Measurements from ENCODE around the gene NPSR1. TPM values are rescaled to one million over a fixed set of nuclear protein-coding genes. Genes with fewer than 3 reads are reported as not detected.
"Not testable (repeated sequence)": the region's sequence is repeated elsewhere in the genome, so short reads cannot be mapped to it uniquely, and the experiment has no call there.

Gene NPSR1
- total and polyA plus RNA-seq, 2 experiments from 2014 or later: not detected

- Histone ChIP-seq H3K4me3 (no peak overlapping the region), H3K4me1 (ENCODE audit: low read depth) (no peaks in the 10 kb centered on the region), H3K27ac (no peak overlapping the region), H3K9me3 (ENCODE audit: low read depth) (no peaks in the 10 kb centered on the region), H3K27me3 (no peaks in the 10 kb centered on the region), H3K36me3 (no peaks in the 10 kb centered on the region)
- no peak for TF ChIP-seq CTCF (IDR thresholded peaks at IDR 0.05; ENCODE audit: low read depth, low read length)
- DNase-seq (ENCODE audit: low read depth in 1 of 2, low spot score in 1 of 2): no peak
These were observed 122.5 kb downstream of the NPSR1 start for GRCh38 chr7:34780546-34780945.

GRCh38 chr7:34787586-34787985, 129.6 kb downstream of the NPSR1 start:
- no peak for TF ChIP-seq CTCF (IDR thresholded peaks at IDR 0.05; ENCODE audit: low read depth, low read length)

GRCh38 chr7:34806831-34807230, 148.8 kb downstream of the NPSR1 start:
- TF ChIP-seq CTCF (IDR thresholded peaks at IDR 0.05; ENCODE audit: low read depth, low read length): no peak
- Histone ChIP-seq H3K4me1 (ENCODE audit: low read depth) (no peaks in the 10 kb centered on the region), H3K27me3 (no peaks in the 10 kb centered on the region), H3K27ac (no peak overlapping the region), H3K4me3 (no peak overlapping the region), H3K36me3 (no peaks in the 10 kb centered on the region), H3K9me3 (ENCODE audit: low read depth) (no peaks in the 10 kb centered on the region)
- no peak for DNase-seq (ENCODE audit: low read depth in 1 of 2, low spot score in 1 of 2)

More at GRCh38 chr7:34787586-34787985, 129.6 kb downstream of the NPSR1 start:
- no peaks in the 10 kb centered on the region for H3K4me1 ChIP-seq (ENCODE audit: low read depth)
- DNase-seq (ENCODE audit: low read depth in 1 of 2, low spot score in 1 of 2): no peak
- H3K27ac ChIP-seq: no peak overlapping the region
- H3K9me3 ChIP-seq (ENCODE audit: low read depth): no peaks in the 10 kb centered on the region
- no peak overlapping the region for H3K4me3 ChIP-seq
- H3K36me3 ChIP-seq: no peaks in the 10 kb centered on the region
- H3K27me3 ChIP-seq: no peaks in the 10 kb centered on the region

- Histone ChIP-seq H3K9me3 (ENCODE audit: low read depth) (no peaks in the 10 kb centered on the region), H3K36me3 (no peaks in the 10 kb centered on the region), H3K4me3 (no peak overlapping the region), H3K27ac (no peak overlapping the region), H3K4me1 (ENCODE audit: low read depth) (no peaks in the 10 kb centered on the region), H3K27me3 (no peaks in the 10 kb centered on the region)
- DNase-seq (ENCODE audit: low read depth in 1 of 2, low spot score in 1 of 2): no peak
- TF ChIP-seq CTCF (IDR thresholded peaks at IDR 0.05; ENCODE audit: low read depth, low read length): no peak
These were observed 149.7 kb downstream of the NPSR1 start for GRCh38 chr7:34807548-34808340.

- H3K27ac ChIP-seq; H3K27me3 ChIP-seq; H3K4me3 ChIP-seq; DNase-seq (ENCODE audit: low read depth in 1 of 2, low spot score in 1 of 2); H3K9me3 ChIP-seq (ENCODE audit: low read depth); H3K36me3 ChIP-seq; H3K4me1 ChIP-seq (ENCODE audit: low read depth): not testable (repeated sequence)
These were observed 156.3 kb downstream of the NPSR1 start for GRCh38 chr7:34814203-34814842.

- no peaks in the 10 kb centered on the region for H3K9me3 ChIP-seq (ENCODE audit: low read depth)
- no peaks in the 10 kb centered on the region for H3K27me3 ChIP-seq
- no peaks in the 10 kb centered on the region for H3K36me3 ChIP-seq
- H3K4me3 ChIP-seq: no peak overlapping the region
- H3K27ac ChIP-seq: no peak overlapping the region
- no peak for TF ChIP-seq CTCF (IDR thresholded peaks at IDR 0.05; ENCODE audit: low read depth, low read length)
- no peaks in the 10 kb centered on the region for H3K4me1 ChIP-seq (ENCODE audit: low read depth)
- DNase-seq (ENCODE audit: low read depth in 1 of 2, low spot score in 1 of 2): no peak
These were observed 164.0 kb downstream of the NPSR1 start for GRCh38 chr7:34821932-34822558.
